ENCODE measurements around the gene PGP.

Gene PGP

GRCh38 chr16:2180962-2181923 lies 33.4 kb downstream of the PGP start:
- no peak for DNase-seq (ENCODE audit: low spot score)

- DNase-seq (ENCODE audit: low spot score), result no peak
Observed at GRCh38 chr16:2180461-2180860, 34.2 kb downstream of the PGP start.

GRCh38 chr16:2179576-2179975 lies 35.1 kb downstream of the PGP start:
- DNase-seq (ENCODE audit: low spot score), result no peak

- no peak for DNase-seq (ENCODE audit: low spot score)
Observed at GRCh38 chr16:2179107-2179501, 35.5 kb downstream of the PGP start.

- DNase-seq (ENCODE audit: low spot score), result no peak
Observed at GRCh38 chr16:2178321-2179106, 36.1 kb downstream of the PGP start.

GRCh38 chr16:2177561-2177960 lies 37.1 kb downstream of the PGP start:
- DNase-seq (ENCODE audit: low spot score), result no peak

GRCh38 chr16:2177101-2177500 lies 37.5 kb downstream of the PGP start:
- no peak for DNase-seq (ENCODE audit: low spot score)

- no peak for DNase-seq (ENCODE audit: low spot score)
Observed at GRCh38 chr16:2176047-2176446, 38.6 kb downstream of the PGP start.

GRCh38 chr16:2175454-2175853 lies 39.2 kb downstream of the PGP start:
- no peak for DNase-seq (ENCODE audit: low spot score)

GRCh38 chr16:2174396-2175131 lies 40.1 kb downstream of the PGP start:
- DNase-seq (ENCODE audit: low spot score), result no peak

- DNase-seq (ENCODE audit: low spot score), result no peak
Observed at GRCh38 chr16:2173916-2174315, 40.7 kb downstream of the PGP start.

GRCh38 chr16:2173366-2173765 lies 41.3 kb downstream of the PGP start:
- no peak for DNase-seq (ENCODE audit: low spot score)

GRCh38 chr16:2172688-2173335 lies 41.8 kb downstream of the PGP start:
- no peak for DNase-seq (ENCODE audit: low spot score)

- DNase-seq (ENCODE audit: low spot score), result no peak
Observed at GRCh38 chr16:2171601-2172178, 43.0 kb downstream of the PGP start.

GRCh38 chr16:2170587-2171435 lies 43.8 kb downstream of the PGP start:
- no peak for DNase-seq (ENCODE audit: low spot score)

GRCh38 chr16:2170080-2170479 lies 44.6 kb downstream of the PGP start:
- no peak for DNase-seq (ENCODE audit: low spot score)

- no peak for DNase-seq (ENCODE audit: low spot score)
Observed at GRCh38 chr16:2167068-2167638, 47.5 kb downstream of the PGP start.

GRCh38 chr16:2166263-2167067 lies 48.2 kb downstream of the PGP start:
- DNase-seq (ENCODE audit: low spot score), result no peak

- DNase-seq (ENCODE audit: low spot score), result no peak
Observed at GRCh38 chr16:2165861-2166260, 48.8 kb downstream of the PGP start.
